ENCODE measurements around the gene MT1HL1. TPM values are rescaled to one million over a fixed set of nuclear protein-coding genes. Genes with fewer than 3 reads are reported as not detected.

MT1HL1 gene
- total and polyA plus RNA-seq, 2 of the 4 experiments (the other 2 are of a cell fraction), result not detected

- Histone ChIP-seq H2BK120ac (ENCODE audit: low read depth, low read length) (no peak overlapping the region), H3K9me3 (ENCODE audit: control insufficient read depth, insufficient read depth, low read length) (peaks cover 24% of the 10 kb centered on the region), H2BK5ac (ENCODE audit: low read depth, low read length, poor library complexity, severe bottlenecking) (no peak overlapping the region), H3K9ac (ENCODE audit: low read depth, low read length) (no peak overlapping the region), H2BK20ac (ENCODE audit: low read depth, low read length) (no peak overlapping the region), H3K27ac (ENCODE audit: insufficient read depth, low read length) (no peak overlapping the region), H2AK5ac (ENCODE audit: low read depth, low read length) (no peak overlapping the region), H4K5ac (ENCODE audit: low read depth, low read length) (no peak overlapping the region), H2AK9ac (replicated peaks; ENCODE audit: low read depth, low read length, poor library complexity) (no peak overlapping the region), H2AFZ (replicated peaks; ENCODE audit: low read length, poor library complexity) (no peak overlapping the region), H3K36me3 (ENCODE audit: control insufficient read depth, insufficient read depth, low read length) (no peaks in the 10 kb centered on the region), H4K91ac (ENCODE audit: insufficient read depth, low read depth, low read length) (no peak overlapping the region), H3K23ac (ENCODE audit: low read depth, low read length) (no peak overlapping the region), H3K4me1 (ENCODE audit: control insufficient read depth, insufficient read depth, low read length) (no peaks in the 10 kb centered on the region), H3K79me1 (ENCODE audit: low read depth in 1 of 2, low read length in 2 of 2) (no peaks in the 10 kb centered on the region), H3K4ac (ENCODE audit: low read depth, low read length) (no peak overlapping the region), H2BK15ac (ENCODE audit: low read depth, low read length) (no peak overlapping the region), H3K56ac (ENCODE audit: extremely low read depth, insufficient read depth, low read length) (no peak overlapping the region), H3K4me3 (ENCODE audit: insufficient read depth, low read depth, low read length) (no peak overlapping the region), H4K20me1 (ENCODE audit: insufficient read depth, low read length) (no peaks in the 10 kb centered on the region), H3K9me1 (ENCODE audit: insufficient read depth, low read length) (no peaks in the 10 kb centered on the region), H3K14ac (replicated peaks; ENCODE audit: low read depth, low read length) (no peak overlapping the region), H3K27me3 (ENCODE audit: control insufficient read depth, insufficient read depth, low read length) (no peaks in the 10 kb centered on the region), H3K4me2 (ENCODE audit: low read depth, low read length) (no peak overlapping the region), H3K18ac (ENCODE audit: low read depth, low read length) (no peak overlapping the region), H4K8ac (ENCODE audit: low read depth in 2 of 2, low read length in 2 of 2) (no peak overlapping the region)
- dilution Hi-C loops (cut with HindIII; ENCODE audit: low sequenced_read_pairs, unreplicated experiment) (no loop called here), intact Hi-C loops (cut with micrococcal nuclease) (no loop called here), in situ Hi-C loops (cut with MboI; ENCODE audit: low sequenced_read_pairs) (no loop called here)
- ChIA-PET CTCF (no interaction called here), POLR2A (ENCODE audit: unreplicated experiment) (interaction anchor here (0.6 kb wide), 1 partner anchor 363 kb away, joined by 3 read pairs; no protein-coding TSS in a partner anchor)
- DNase-seq, result no peak
- no peak for ATAC-seq (ENCODE audit: low read depth)
- no TSS peak for BruUV-seq (replicated peaks)
- no CpG with 5 or more reads among the region's 1 CpG for WGBS, 2 experiments (ENCODE audit: extremely low coverage in 2 of 2, insufficient read length in 1 of 2)
- TF ChIP-seq MAZ (IDR thresholded peaks at IDR 0.05; ENCODE audit: borderline replicate concordance, low read depth, low read length) (no peak), USF2 (IDR thresholded peaks at IDR 0.05; ENCODE audit: low read depth, low read length) (no peak), MAFK (IDR thresholded peaks at IDR 0.05; ENCODE audit: low read depth, low read length) (no peak), RCOR1 (IDR thresholded peaks at IDR 0.05; ENCODE audit: insufficient replicate concordance, low read length) (no peak), RFX5 (IDR thresholded peaks at IDR 0.05; ENCODE audit: low read depth, low read length) (no peak), FOS (IDR thresholded peaks at IDR 0.05; ENCODE audit: low read depth, low read length) (no peak), POLR2A (IDR thresholded peaks at IDR 0.05; ENCODE audit: low read depth, low read length) (no peak), CHD1 (IDR thresholded peaks at IDR 0.05; ENCODE audit: low read depth, low read length) (no peak), BHLHE40 (IDR thresholded peaks at IDR 0.05; ENCODE audit: low read depth, low read length) (no peak), RAD21 (IDR thresholded peaks at IDR 0.05; ENCODE audit: low read length) (no peak), NFE2L2 (IDR thresholded peaks at IDR 0.05; ENCODE audit: low read depth, low read length) (no peak), ELK1 (IDR thresholded peaks at IDR 0.05; ENCODE audit: borderline replicate concordance, low read depth, low read length) (no peak), CTCF (conservative IDR thresholded peaks at IDR 0.05; ENCODE audit: low read depth, low read length) (no peak), MXI1 (IDR thresholded peaks at IDR 0.05; ENCODE audit: borderline replicate concordance, low read depth, low read length) (no peak)
Observed at GRCh38 chr1:236982380-236982779, 21.9 kb downstream of the MT1HL1 start.

Measured in IMR-90 (cell line).